KMS-11 (cell line): Measurements from ENCODE around the gene CNTN3.

Experiments used
- H2AFZ ChIP-seq: fragments of 200-600 bp; sonication (generic); 2 replicates; pipeline ENCODE4 v1.6.1; 2016; ENCODE audit warnings: antibody characterized with exemption, mixed run types, low read depth
- H3K27ac ChIP-seq: fragments of 200-600 bp; sonication (generic); 2 replicates; pipeline ENCODE4 v1.6.1; 2016; ENCODE audit warnings: mild to moderate bottlenecking, mixed run types
- H3K27me3 ChIP-seq: fragments of 200-600 bp; sonication (generic); 2 replicates; pipeline ENCODE4 v1.6.1; 2017; ENCODE audit warnings: mild to moderate bottlenecking, low read depth, mixed run types, moderate library complexity; ENCODE audit not compliant: insufficient read depth
- H3K36me3 ChIP-seq: fragments of 200-600 bp; sonication (generic); 2 replicates; pipeline ENCODE4 v1.6.1; 2017; ENCODE audit warnings: mild to moderate bottlenecking, mixed run types; ENCODE audit not compliant: insufficient read depth
- H3K4me1 ChIP-seq: fragments of 200-600 bp; sonication (generic); 2 replicates; pipeline ENCODE4 v1.6.1; 2016; ENCODE audit warnings: mild to moderate bottlenecking, low read depth, mixed run types; ENCODE audit not compliant: poor library complexity, severe bottlenecking
- H3K4me2 ChIP-seq: fragments of 200-600 bp; sonication (generic); 2 replicates; pipeline ENCODE4 v1.7.0; 2016; ENCODE audit warnings: mild to moderate bottlenecking, mixed run types
- H3K4me3 ChIP-seq: fragments of 200-600 bp; sonication (generic); IDR thresholded peaks from 2 replicates; pipeline ENCODE4 v1.6.1; 2017; ENCODE audit warnings: low read depth, low read length, mixed read lengths; ENCODE audit not compliant: insufficient read depth
- H3K79me2 ChIP-seq: fragments of 200-600 bp; sonication (generic); 2 replicates; pipeline ENCODE4 v1.6.1; 2016; ENCODE audit warnings: low read depth, mixed run types; ENCODE audit not compliant: insufficient read depth
- H3K9ac ChIP-seq: fragments of 200-600 bp; sonication (generic); 2 replicates; pipeline ENCODE4 v1.6.1; 2016; ENCODE audit warnings: mild to moderate bottlenecking, mixed run types
- H4K20me1 ChIP-seq: fragments of 200-600 bp; sonication (generic); 2 replicates; pipeline ENCODE4 v1.6.1; 2016; ENCODE audit warnings: mild to moderate bottlenecking, mixed run types; ENCODE audit not compliant: insufficient read depth
- TF ChIP-seq, protein P1 (sequence below): fragments of 200-600 bp; sonication (generic); conservative IDR thresholded peaks from 2 replicates; pipeline ENCODE4 v1.6.1; 2017; ENCODE audit warnings: low read depth, mild to moderate bottlenecking, antibody characterized with exemption, low read length, moderate library complexity, mixed read lengths

The CNTN3 gene

DNA sequence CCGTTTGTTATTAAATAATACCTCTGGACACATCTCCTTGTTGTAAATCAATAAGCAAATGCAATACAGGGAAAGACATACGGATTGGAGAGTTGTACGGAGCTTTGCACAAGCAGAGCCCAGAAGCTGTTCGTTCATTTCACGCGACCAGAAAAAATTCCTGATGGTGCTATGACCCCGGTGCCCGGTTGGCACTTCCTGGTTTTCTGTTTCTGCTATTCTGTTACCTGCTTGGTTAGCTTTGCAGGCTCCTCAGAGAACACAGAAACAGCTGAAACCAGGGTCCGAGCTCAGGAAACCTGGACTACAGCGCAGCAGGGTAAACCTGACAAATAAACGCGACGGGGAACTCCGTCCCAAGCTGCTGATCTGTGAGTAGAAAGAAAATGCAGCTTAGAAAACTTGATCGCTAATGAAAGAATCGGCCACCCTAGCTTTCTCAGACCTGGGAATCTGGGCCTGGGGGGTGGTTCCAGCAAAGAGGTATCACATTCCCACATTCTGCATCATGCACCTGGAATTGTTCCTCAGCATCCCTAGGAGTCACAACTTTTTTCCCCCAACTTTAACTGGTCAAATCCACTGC, 845 bp downstream of the CNTN3 start:
- no peaks in the 10 kb centered on the region for H4K20me1 ChIP-seq
- H3K4me1 ChIP-seq = no peaks in the 10 kb centered on the region
- no peaks in the 10 kb centered on the region for H3K36me3 ChIP-seq
- H3K27ac ChIP-seq = no peak overlapping the region
- no peak overlapping the region for H3K9ac ChIP-seq
- TF ChIP-seq, protein P1, sequence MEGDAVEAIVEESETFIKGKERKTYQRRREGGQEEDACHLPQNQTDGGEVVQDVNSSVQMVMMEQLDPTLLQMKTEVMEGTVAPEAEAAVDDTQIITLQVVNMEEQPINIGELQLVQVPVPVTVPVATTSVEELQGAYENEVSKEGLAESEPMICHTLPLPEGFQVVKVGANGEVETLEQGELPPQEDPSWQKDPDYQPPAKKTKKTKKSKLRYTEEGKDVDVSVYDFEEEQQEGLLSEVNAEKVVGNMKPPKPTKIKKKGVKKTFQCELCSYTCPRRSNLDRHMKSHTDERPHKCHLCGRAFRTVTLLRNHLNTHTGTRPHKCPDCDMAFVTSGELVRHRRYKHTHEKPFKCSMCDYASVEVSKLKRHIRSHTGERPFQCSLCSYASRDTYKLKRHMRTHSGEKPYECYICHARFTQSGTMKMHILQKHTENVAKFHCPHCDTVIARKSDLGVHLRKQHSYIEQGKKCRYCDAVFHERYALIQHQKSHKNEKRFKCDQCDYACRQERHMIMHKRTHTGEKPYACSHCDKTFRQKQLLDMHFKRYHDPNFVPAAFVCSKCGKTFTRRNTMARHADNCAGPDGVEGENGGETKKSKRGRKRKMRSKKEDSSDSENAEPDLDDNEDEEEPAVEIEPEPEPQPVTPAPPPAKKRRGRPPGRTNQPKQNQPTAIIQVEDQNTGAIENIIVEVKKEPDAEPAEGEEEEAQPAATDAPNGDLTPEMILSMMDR = no peak
- no peaks in the 10 kb centered on the region for H3K27me3 ChIP-seq
- H2AFZ ChIP-seq = no peak overlapping the region
- H3K79me2 ChIP-seq = no peaks in the 10 kb centered on the region
- H3K4me3 ChIP-seq = no peak overlapping the region
- no peak overlapping the region for H3K4me2 ChIP-seq

- H3K4me3 ChIP-seq = no peak overlapping the region
These were observed 1.4 kb downstream of the CNTN3 start for GRCh38 chr3:74613060-74613459.

GRCh38 chr3:74611206-74611605, 3.3 kb downstream of the CNTN3 start:
- H2AFZ ChIP-seq = no peak overlapping the region
- TF ChIP-seq, protein P1 = no peak
- H3K79me2 ChIP-seq = no peaks in the 10 kb centered on the region
- no peak overlapping the region for H3K9ac ChIP-seq
- no peak overlapping the region for H3K4me3 ChIP-seq
- no peaks in the 10 kb centered on the region for H3K36me3 ChIP-seq
- H3K27ac ChIP-seq = no peak overlapping the region
- no peaks in the 10 kb centered on the region for H4K20me1 ChIP-seq
- H3K4me1 ChIP-seq = no peaks in the 10 kb centered on the region
- no peaks in the 10 kb centered on the region for H3K27me3 ChIP-seq
- no peak overlapping the region for H3K4me2 ChIP-seq

More at GRCh38 chr3:74613060-74613459, 1.4 kb downstream of the CNTN3 start:
- Histone ChIP-seq H3K4me2 (no peak overlapping the region), H3K27me3 (no peaks in the 10 kb centered on the region), H3K9ac (no peak overlapping the region), H3K27ac (no peak overlapping the region), H2AFZ (no peak overlapping the region), H3K79me2 (no peaks in the 10 kb centered on the region), H3K36me3 (no peaks in the 10 kb centered on the region), H4K20me1 (no peaks in the 10 kb centered on the region), H3K4me1 (no peaks in the 10 kb centered on the region)
- TF ChIP-seq, protein P1 = no peak

DNA sequence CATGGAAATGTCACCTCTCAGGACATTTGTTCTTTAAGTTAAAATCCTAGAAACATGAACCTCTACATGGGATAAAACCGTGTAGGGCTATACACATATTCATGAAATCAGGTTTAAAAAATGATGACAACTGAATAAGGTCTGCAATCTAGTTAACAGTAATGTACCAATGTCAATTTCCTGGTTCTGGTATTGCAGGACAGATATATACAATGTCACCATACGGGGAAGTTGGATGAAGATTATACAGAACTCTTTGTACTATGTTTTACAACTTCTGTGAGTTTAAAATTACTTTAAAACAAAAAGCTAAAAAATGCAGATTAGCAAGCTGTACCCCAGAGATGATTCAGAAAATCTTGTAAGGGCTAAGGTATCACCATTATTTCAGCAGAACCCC, 6.7 kb downstream of the CNTN3 start:
- TF ChIP-seq, protein P1 = no peak
- Histone ChIP-seq H3K36me3 (no peaks in the 10 kb centered on the region), H3K4me2 (no peak overlapping the region), H4K20me1 (no peaks in the 10 kb centered on the region), H3K4me1 (no peaks in the 10 kb centered on the region), H3K27ac (no peak overlapping the region), H3K4me3 (no peak overlapping the region), H3K27me3 (no peaks in the 10 kb centered on the region), H2AFZ (no peak overlapping the region), H3K79me2 (no peaks in the 10 kb centered on the region), H3K9ac (no peak overlapping the region)
